ENCODE measurements around the gene ASPSCR1. TPM values are rescaled to one million over a fixed set of nuclear protein-coding genes. Genes with fewer than 3 reads are reported as not detected.

ASPSCR1 gene
- total and polyA plus RNA-seq, 2 of the 8 experiments (the other 6 are each of a cell fraction or from before 2014, with no cell fraction given) = 33.3 to 43.7 TPM

GRCh38 chr17:82055023-82055964 lies 77.9 kb downstream of the ASPSCR1 start (continued):
- TF ChIP-seq CHD7 (IDR thresholded peaks at IDR 0.05; ENCODE audit: insufficient replicate concordance, low read length) (no peak), RNF2 (IDR thresholded peaks at IDR 0.05; ENCODE audit: borderline replicate concordance, low read depth, low read length, missing control alignments, poor library complexity, severe bottlenecking) (no peak), YY1 (IDR thresholded peaks at IDR 0.05; ENCODE audit: low read depth, low read length) (no peak), GTF2F1 (IDR thresholded peaks at IDR 0.05; ENCODE audit: borderline replicate concordance, low read depth, low read length) (no peak), SAP30 (IDR thresholded peaks at IDR 0.05; ENCODE audit: insufficient read depth, insufficient replicate concordance, low read length) (no peak), KDM4A (IDR thresholded peaks at IDR 0.05; ENCODE audit: low read depth, low read length, severe bottlenecking) (no peak), MAFK (IDR thresholded peaks at IDR 0.05; ENCODE audit: low read depth, low read length) (no peak)
- TF ChIP-seq, protein P1, sequence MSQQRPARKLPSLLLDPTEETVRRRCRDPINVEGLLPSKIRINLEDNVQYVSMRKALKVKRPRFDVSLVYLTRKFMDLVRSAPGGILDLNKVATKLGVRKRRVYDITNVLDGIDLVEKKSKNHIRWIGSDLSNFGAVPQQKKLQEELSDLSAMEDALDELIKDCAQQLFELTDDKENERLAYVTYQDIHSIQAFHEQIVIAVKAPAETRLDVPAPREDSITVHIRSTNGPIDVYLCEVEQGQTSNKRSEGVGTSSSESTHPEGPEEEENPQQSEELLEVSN (IDR thresholded peaks at IDR 0.05) = no peak
